Ammon's horn (tissue), 1 donor: ENCODE measurements around the gene RNU1-4.
"Not testable (repeated sequence)": the region's sequence is repeated elsewhere in the genome, so short reads cannot be mapped to it uniquely, and the experiment has no call there.

ENCODE experiments used
- DNase-seq: peaks from one replicate; pipeline ENCODE4 v3.0.0-alpha.2; 2016; ENCODE audit warnings: low spot score

The RNU1-4 gene

DNA sequence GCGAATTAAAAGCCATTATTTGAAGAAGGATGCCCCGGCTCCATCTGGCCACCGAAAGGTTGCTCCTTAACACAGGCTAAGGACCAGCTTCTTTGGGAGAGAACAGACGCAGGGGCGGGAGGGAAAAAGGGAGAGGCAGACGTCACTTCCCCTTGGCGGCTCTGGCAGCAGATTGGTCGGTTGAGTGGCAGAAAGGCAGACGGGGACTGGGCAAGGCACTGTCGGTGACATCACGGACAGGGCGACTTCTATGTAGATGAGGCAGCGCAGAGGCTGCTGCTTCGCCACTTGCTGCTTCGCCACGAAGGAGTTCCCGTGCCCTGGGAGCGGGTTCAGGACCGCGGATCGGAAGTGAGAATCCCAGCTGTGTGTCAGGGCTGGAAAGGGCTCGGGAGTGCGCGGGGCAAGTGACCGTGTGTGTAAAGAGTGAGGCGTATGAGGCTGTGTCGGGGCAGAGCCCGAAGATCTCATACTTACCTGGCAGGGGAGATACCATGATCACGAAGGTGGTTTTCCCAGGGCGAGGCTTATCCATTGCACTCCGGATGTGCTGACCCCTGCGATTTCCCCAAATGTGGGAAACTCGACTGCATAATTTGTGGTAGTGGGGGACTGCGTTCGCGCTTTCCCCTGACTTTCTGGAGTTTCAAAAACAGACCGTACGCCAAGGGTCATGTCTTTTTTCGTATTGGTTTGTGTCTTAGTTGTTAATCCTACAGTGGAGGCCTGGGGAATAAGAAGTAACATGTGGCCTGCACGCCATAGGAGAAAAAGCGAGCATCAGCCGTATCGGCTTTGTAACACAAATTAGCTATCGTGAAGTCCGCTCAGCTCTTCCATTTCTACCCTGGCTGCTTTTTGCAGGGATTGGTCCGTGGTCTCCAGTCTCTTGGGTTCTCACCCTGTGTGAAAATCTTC, at the start of gene RNU1-4:
Gene RNU1-4 (plus strand): TSS at position 470 of the 918 bp plus-strand sequence.
- DNase-seq = not testable (repeated sequence)

DNA sequence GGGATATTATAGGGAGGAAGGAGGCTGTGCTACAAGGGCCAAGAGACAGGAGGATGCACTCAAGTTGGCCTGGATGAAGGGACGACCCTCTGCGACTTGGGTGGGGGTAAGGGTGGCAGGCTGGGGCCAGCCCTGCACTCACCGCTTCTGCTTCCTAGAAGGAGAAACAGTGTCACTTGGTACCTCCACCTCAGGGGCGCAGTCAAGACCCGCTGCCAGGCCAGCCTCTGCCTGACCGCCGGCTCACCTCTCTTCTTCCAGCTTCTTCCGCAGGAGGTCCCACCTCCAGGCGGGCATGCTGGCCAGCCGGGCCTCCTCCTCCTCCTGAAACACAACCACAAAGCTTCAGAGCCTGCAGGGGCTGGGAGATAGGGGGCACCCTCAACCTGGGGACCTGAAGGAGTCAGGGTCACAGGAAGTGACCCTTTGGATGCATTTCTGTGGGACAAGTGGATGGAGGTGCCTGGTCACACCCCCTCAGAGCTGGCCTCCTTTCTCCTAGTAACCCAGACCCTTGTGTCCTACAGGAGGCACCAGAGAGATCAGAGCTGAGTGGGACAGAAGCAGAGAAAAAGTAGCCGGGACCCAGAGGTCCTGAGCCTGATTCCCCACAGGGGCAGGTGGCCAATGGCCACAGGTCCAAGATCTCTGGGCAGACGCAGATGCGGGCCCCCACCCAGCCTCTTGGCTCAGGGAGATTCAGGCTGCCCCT, 49.2 kb upstream of the RNU1-4 start:
- not testable (repeated sequence) for DNase-seq

- DNase-seq = not testable (repeated sequence)
These were observed 48.0 kb upstream of the RNU1-4 start for GRCh38 chr1:16692283-16692682.

DNA sequence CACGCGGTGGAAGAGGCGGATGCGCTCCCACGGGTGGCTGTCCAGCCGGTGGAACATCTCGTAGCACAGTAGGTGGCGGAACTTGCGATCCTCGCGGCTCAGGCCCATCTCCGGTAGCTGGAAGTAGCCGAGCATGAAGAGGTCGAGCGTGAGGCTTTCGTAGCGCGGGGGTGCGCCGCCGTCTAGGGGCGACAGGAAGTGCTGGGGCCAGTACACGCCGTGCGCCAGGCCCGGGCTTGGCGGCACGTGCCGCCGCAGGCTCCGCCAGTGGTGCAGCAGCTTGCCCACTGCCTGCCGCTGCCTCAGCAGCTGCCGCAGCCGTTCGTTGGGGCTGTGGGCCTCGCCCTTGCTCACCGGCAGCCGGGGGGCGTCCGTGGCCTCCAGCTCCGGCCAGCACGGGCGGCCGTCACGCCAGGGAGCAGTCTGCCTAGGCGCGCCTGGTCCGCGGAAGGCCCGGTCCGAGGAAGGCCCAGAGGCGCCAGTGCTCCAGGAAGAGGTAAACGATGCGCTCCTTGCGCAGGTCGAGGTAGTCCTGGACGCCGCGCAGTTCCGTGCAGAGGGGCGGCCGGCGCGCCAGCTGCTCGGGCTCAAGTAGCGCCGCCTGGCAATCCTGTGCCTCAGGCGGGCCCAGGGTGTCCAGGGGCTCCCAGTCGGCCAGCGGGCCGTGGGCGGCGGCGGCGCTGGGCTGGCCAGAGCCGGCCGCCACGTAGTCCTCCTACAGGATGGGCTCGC, 47.4 kb upstream of the RNU1-4 start:
- DNase-seq = not testable (repeated sequence)

- DNase-seq = not testable (repeated sequence)
These were observed 46.6 kb upstream of the RNU1-4 start for GRCh38 chr1:16693449-16694307.

GRCh38 chr1:16694308-16694702, 46.0 kb upstream of the RNU1-4 start:
- DNase-seq = not testable (repeated sequence)

- not testable (repeated sequence) for DNase-seq
These were observed 43.7 kb upstream of the RNU1-4 start for GRCh38 chr1:16696507-16697150.

DNA sequence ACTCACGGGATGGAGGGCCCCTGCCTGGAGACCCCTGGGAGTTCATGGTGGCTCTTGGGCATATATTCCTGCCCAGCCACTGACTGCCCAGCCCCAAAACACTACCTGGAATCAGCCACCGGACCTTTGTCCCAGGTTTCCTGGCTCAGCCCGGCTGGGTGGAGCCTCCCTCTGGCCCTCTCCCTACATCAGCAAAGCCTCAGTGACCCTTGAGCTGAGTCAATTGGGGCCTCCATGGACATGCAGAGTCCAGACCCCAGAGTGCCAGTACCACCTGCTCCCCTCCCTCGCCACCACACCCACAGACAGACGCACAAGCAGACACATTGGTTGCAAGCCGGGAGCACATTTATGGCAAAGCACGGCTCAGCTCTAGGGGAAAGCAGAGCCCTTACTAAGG, 43.2 kb upstream of the RNU1-4 start:
- DNase-seq = not testable (repeated sequence)

GRCh38 chr1:16699440-16699839, 40.9 kb upstream of the RNU1-4 start:
- not testable (repeated sequence) for DNase-seq

DNA sequence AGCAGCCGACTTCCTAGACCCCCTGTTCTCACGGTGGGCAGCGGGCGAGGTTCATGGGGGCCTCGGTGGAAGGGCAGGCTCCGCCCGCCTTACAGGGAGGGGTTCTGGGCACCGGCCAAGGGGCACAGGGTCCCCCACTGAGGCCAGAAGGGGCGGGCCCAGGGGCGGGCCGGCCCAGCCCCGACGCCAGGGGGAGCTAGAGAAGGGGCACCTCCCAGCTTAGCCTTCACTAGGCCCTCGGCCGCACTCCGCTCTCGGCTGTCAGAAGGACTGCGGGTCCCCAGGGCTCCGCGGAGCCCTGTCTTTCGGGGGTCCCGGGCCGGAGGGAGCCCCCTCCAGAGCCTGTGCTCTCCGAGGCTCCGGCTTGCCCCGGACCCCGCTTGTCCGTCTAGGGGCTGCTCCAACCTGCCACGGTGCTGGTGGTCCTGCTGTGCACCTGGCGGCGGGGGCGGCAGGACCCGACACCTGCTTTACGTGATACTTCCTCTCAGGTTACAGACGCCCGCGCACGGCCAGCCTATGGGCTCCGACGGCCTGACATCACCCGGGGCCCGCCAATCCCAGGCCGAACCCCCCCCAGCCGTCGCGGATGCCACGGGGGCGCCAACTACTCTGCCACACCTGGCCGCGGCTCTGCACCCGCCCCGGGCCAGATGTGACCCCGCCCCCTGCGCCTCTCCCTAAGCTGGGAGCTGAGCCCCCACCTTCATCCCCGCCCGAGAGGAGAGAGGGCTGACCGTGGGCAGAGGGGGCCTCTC, 40.0 kb upstream of the RNU1-4 start:
- DNase-seq = not testable (repeated sequence)

DNA sequence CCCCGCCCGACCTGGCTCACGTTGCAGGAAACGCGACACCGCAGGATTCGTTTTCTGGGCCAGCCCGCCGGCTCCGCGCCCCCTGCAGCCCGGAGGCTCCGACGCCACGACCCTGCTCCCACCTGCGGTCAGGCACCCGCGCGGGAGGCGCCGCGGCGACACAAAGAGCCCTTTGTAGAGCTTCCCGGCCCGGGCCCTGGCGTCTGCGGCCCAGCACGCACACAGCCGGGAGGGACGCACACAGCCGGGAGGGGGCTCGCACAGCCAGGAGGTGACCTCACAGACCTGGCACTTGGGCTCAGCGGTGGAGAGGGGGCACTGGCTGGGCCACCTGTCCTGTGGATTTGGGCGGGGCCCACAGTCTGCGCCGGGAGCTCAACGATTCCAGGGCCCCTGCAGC, 39.1 kb upstream of the RNU1-4 start:
- not testable (repeated sequence) for DNase-seq

DNA sequence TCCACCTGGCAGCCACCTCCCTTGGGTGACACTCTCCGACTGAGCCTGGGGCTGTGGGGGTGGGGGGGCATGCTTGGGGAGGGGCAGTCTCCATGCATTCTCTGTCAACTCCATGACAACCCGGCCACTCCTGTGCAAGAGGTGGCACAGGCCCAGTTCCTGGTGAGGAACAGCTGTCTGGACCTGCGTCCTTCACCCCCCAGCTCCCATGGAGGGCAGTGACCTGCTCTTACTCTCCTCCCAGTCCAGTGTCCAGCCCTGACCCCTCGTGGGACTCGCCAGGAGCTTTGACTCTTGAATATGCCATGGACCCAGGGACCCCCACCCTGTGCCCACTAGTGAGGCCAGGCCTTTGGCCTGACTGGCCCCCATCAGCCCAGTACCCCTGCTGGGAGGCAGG, 38.0 kb upstream of the RNU1-4 start:
- not testable (repeated sequence) for DNase-seq

GRCh38 chr1:16703141-16703540, 37.2 kb upstream of the RNU1-4 start:
- DNase-seq = not testable (repeated sequence)

DNA sequence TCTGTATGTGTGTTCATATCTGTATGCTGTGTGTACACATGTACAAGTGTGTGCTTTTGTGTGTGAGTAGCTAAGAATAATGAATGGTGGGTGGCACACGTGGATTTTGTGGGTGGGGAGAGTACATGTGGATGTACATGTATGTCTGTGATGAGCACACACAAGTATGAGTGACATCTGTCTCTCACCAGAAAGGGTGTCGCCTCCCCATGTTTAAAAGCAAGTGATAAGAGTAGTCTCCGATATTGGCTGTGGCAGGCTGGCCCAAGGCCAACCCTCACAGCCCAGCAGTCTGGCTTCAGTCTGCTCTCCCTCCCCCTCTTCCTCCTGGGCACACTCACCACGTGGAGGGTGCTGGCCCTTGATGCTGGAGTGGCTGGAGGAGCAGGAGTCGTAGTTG, 36.7 kb upstream of the RNU1-4 start:
- not testable (repeated sequence) for DNase-seq

DNA sequence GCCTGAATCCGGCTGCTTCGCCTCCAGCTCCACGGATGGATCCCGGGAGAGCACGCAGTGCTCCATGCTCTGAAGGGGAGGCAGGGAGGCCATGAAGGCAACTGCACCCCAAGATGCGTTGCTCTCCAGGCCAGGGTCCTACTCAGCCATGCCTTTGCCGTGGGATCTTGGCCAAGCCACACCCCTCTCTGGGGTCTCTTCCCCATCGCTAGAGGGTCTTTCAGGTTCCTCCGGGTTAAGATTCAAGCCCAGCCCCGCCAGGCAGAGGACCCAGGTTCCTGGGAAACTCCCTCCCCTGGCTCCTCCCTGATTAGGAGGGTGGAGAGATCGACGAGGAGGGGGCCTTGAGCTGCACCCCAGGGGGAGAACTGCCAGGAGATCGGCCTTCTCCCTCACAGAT, 36.2 kb upstream of the RNU1-4 start:
- DNase-seq = not testable (repeated sequence)

DNA sequence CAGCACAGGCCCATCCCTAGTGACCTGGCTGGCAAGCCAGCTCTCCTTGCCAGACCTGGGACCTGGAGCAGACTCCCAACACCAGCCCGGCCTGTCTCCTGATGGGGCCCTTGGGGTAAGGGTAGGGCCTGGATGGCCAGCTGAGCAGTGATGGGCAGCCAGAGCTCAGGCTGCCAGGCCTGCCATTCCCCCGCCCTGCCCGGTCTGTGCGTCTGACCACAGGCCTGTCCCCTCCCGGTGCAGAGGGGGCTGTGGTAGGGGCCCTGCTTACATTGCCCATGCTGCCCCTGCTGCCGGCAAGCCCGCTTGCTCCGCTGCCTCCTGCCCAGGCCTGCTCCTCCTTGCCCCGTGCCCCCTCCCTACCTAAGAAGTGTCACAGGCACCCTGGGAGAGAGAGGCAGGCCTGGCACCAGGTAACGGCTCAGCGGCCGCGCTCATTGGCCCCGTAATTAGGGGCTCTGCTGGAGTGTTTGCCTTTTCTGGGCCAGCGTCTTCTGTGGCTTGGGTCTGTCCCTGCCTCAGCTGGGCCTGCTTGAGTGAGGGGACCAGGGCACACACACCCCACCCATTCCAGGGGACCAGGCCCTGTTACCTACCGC, 35.7 kb upstream of the RNU1-4 start:
- not testable (repeated sequence) for DNase-seq

DNA sequence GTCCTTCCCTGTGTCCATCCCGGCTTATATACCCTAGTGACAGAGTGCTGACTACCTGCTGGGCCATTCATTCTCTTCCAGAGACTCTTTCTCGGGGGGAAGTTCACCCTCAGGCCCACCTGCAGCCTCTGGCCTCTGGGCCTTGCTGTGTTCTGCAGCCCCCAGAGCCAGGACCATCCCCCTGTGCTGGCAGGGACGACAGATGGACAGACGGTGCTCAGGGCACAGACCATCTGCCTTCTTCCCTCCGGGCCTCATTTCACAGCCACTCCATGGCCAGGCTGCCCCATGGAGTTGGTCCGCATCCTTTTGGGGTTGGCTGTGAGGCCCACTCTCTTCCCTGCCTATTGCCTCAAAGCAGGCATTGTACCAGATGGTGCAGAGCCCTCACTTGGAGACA, 34.0 kb upstream of the RNU1-4 start:
- not testable (repeated sequence) for DNase-seq

DNA sequence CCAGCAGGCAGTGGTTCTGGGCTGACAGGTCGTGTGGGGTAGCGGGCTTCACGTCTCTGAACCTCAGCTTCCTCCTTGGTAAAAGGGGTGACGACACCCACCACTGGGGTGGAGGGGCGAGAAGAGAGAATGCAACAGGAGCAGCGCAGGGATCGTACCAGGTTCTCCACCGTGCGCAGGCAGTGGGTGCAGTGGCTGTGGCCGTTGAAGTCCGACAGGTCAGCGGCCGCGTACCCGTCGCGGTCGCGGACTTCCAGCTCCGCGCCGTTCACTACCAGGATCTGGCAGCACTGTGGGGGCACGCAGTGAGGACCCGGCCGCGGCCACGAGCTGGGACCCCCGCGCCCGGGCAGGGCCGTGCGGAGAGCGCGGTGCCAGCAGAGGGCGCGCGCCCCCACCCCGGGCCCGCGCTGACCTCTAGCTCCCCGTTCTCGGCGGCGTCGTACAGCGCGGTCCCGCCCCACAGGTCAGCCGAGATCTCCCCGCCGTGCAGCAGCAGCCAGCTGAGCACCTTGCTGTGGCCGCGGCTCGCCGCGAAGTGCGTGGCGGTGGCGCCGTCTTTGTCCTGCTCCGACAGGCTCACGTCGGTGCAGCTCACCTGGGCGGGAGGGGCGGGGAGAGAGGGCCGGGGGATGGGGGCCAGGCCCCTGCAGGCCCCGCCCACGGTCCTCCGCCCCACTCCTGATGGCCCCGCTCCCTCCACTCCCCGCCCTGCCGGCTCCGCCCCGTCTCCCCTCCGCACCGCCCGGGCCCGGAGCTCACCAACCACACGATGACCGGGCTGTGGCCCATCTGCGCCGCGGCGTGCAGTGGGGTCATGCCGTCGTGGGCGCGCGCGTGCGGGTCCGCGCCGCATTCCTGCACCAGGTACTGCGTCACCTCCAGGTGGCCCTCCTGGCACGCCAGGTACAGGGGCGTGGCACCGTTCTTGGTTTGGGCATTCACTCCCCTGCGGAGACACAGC, 32.9 kb upstream of the RNU1-4 start:
- not testable (repeated sequence) for DNase-seq
